IPS-NIHi11 (cell line): ENCODE measurements around the gene P4HB.

Experiments
- DNase-seq: peaks from one replicate; pipeline ENCODE4 v3.0.0; 2012; ENCODE audit warnings: mixed read lengths, low spot score

The P4HB gene

GRCh38 chr17:81831563-81831956 lies 28.8 kb downstream of the P4HB start:
- no peak for DNase-seq

- no peak for DNase-seq
Observed at GRCh38 chr17:81829858-81830257, 30.5 kb downstream of the P4HB start.

- DNase-seq: no peak
Observed at GRCh38 chr17:81828656-81829055, 31.7 kb downstream of the P4HB start.

GRCh38 chr17:81825841-81826466 lies 34.4 kb downstream of the P4HB start:
- DNase-seq: no peak

DNA sequence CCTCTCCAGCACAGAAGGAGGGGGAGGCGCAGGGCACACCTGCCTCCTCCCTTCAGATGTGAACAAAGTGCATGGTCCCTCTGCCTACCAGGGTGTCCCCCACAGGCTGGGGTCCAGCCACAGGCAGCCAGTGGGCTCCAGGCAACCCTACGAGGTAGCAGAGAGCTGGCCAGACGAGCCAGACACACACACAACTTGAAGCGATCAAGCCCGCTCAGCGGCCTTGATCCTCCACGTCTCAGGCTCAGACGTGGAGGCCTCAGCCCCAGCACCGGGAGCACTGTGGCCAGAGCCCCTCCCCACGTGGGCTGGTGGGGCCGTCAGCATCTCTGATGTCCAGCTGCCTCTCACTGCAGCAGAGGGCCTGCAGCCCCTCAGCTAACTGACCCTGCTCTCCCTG lies 35.7 kb downstream of the P4HB start:
- no peak for DNase-seq

GRCh38 chr17:81823820-81824550 lies 36.4 kb downstream of the P4HB start:
- DNase-seq: no peak

DNA sequence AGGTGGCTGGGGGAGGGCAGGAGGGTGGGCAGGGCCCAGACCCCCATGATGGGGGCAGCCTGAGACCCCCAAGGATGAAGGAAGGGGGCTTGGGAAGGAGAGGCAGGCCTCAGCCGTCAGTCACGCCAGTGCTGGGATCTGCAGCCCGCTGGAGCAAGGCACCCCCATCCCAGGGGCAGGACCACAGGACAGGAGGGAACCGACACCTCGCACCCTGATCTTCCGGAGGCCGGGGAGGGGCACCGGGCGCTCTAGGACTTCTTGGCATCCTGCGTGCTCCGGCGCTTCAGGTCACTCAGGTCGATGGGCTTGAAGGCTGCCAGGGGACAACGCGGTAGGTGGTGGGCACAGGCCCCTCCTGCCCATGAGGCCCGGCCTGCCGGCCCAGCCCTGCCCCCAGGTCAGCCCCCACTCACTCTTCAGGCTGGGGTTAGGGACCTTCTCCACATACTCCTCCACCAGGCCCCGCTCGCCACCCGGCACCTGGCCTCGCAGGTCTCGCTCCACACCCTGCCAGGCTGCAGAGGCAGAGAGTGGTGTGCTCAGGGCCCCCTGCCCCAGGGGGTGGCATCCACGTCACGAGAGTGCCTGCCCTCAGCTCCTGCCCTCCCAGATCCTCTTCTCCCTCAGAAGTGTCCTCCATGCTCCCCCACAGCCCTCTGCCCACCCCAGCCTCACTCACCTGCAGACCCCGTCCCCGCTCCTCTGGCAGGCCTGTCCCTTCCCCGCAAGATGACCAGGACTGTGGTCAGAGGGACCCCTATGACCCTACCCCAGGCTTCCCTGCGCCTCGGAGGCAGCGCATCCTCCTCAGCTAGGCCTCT lies 37.1 kb downstream of the P4HB start:
- DNase-seq: no peak

DNA sequence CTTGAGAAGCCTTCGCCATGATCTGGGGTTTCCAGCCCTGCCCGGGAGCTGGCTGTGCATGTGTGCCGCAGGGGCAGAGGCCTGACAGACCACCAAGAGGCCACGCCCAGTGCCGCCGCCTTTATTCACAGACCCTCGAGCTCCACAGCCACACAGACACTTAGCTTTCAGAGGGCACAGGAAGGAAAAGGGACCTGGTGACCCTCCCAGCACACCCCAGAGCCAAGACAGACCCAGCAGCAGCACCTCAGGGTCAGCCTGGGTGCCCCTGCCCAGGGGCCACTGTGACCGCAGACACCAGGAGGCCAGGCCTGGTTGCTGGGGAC lies 38.1 kb downstream of the P4HB start:
- no peak for DNase-seq

- peak; percentile 85 for DNase-seq
Observed at GRCh38 chr17:81821603-81822311, 38.6 kb downstream of the P4HB start.

- DNase-seq: no peak
Observed at GRCh38 chr17:81821147-81821546, 39.2 kb downstream of the P4HB start.

- no peak for DNase-seq
Observed at GRCh38 chr17:81819708-81820107, 40.6 kb downstream of the P4HB start.

GRCh38 chr17:81817758-81818147 lies 42.6 kb downstream of the P4HB start:
- no peak for DNase-seq

DNA sequence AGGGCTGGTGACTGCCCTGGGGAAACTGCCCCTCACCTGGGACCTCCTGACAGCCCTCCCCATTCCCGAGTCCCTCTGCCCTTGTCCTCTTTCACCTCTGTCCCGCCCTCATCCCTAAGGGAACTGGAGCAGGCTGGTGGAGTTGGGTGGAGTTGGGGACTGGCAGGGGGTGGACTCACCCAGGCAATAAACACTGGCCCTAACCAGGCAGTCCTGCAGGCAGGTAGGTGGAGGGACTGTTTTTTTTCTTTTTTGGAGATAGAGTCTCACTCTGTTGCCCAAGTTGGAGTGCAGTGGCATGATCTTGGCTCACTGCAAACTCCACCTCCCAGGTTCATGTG lies 44.7 kb downstream of the P4HB start:
- DNase-seq: no peak

DNA sequence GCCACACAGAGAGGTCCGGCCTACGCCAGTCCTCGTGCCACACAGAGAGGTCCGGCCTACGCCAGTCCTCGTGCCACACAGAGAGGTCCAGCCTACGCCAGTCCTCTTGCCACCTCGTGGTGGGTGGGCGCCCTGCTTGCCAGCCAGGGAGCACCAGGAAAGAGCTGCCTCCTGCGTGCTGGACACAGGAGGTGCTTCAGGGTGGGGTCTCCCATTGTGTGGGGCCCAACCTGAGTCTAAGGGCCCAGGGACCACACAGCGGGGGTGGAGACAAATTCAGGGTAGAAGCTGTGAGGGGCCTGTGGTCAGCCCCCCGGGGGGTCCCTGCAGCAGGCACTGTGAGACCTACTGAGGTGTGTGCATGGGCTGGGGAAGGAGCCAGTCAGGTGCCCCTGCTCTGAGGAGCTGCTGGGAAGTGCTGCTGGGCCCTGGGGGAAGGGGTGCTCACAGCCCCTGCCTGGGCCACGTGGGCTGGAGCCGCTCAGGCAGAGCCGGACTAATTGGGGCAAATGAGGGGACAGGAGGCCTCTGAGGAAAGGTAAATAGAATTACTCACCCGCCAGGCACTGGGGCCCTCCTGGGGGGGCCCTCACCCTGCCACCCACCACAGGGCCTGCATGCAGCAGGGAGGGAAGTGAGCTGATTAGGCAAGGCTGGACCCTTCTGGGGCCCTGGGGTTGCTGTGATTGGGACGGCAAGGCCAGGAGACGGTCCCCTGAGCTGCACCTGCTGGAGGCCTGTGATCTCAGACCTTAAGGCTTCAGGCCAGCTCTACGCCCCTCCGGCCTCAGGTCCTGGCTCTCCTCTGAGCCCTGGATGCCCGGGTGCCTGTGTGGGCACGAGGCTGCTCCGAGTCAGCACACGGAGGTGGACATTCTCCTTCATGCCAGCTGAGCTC lies 45.3 kb downstream of the P4HB start:
- DNase-seq: no peak

DNA sequence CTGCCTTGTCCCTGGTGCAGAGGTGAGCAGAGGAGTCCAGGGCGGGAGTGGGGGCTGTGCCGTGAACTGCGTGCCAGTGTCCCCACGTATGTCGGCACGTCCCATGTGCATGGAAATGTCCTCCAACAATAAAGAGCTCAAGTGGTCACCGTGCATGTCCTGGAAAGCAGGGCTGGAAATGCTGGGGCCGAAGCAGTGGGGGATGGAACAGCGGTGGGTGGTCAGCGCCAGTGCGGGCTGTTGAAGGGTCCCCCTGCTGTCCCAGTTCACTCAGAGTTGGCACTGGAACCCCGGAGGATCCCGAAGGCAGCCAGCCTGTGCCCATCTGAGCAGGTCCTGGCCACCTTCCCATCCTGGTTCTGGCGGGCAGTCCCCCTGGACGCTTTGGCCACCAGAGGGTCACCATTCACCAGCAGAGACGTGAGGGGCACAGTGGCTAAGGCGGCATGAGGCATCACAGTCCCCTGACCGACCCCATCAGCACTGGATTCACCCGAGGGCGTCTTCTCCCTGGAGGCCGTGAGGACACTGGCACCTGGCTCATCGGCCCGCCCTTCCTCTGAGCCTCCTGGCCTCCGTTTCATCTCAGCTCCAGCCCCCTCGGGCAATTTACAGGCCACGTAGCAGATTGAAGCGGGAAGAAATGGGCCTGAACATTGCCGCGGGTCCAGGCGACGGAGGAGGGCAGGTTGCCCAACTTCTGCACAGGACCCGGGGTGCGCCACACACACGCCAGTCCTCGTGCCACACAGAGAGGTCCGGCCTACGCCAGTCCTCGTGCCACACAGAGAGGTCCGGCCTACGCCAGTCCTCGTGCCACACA lies 46.3 kb downstream of the P4HB start:
- DNase-seq: no peak

GRCh38 chr17:81813371-81813684 lies 47.0 kb downstream of the P4HB start:
- no peak for DNase-seq

GRCh38 chr17:81812571-81813370 lies 47.6 kb downstream of the P4HB start:
- DNase-seq: no peak

GRCh38 chr17:81811705-81812570 lies 48.4 kb downstream of the P4HB start:
- no peak for DNase-seq
